T-helper 17 cell (primary cell): ENCODE results near the gene CYP4V2. TPM values are rescaled to one million over a fixed set of nuclear protein-coding genes. Genes with fewer than 3 reads are reported as not detected.

Source experiments
- ATAC-seq: fragments of 150-1000 bp; cut with Tn5 transposase; 2 replicates; pipeline ENCODE4 v1.10.0; 2021; ENCODE audit warnings: mild to moderate bottlenecking, moderate library complexity
- DNase-seq, 3 donors: peaks; one replicate each; pipeline versions ENCODE4 v3.0.0 to v3.0.0-alpha.2; 2020 to 2021
- H3K9me3 ChIP-seq: one replicate; pipeline ENCODE4 v1.7.0; 2013; ENCODE audit warnings: low read length, mild to moderate bottlenecking; ENCODE audit not compliant: control insufficient read depth, poor library complexity, severe bottlenecking
- H3K27ac Mint-ChIP-seq: one replicate; pipeline ENCODE4 v1.8.0; 2022; ENCODE audit warnings: mild to moderate bottlenecking, moderate library complexity, mixed read lengths
- H3K27me3 Mint-ChIP-seq: one replicate; pipeline ENCODE4 v1.8.0; 2022; ENCODE audit warnings: mixed read lengths
- H3K36me3 Mint-ChIP-seq: one replicate; pipeline ENCODE4 v1.8.0; 2022; ENCODE audit warnings: low read depth, mixed read lengths
- H3K4me1 Mint-ChIP-seq: one replicate; pipeline ENCODE4 v1.8.0; 2022; ENCODE audit warnings: mild to moderate bottlenecking, mixed read lengths
- H3K4me3 Mint-ChIP-seq: one replicate; pipeline ENCODE4 v1.8.0; 2022; ENCODE audit warnings: mild to moderate bottlenecking, moderate library complexity, mixed read lengths
- total RNA-seq, 4 donors: library from RNA in 2 of 4; stranded (reverse) in 2 of 4; gene quantifications; one replicate each; pipeline ENCODE4 v1.2.3 and lab custom pipeline; 2022 to 2026

CYP4V2 gene
- total RNA-seq, 2 donors from 2014 or later, result 20.9 to 21.0 TPM

DNA sequence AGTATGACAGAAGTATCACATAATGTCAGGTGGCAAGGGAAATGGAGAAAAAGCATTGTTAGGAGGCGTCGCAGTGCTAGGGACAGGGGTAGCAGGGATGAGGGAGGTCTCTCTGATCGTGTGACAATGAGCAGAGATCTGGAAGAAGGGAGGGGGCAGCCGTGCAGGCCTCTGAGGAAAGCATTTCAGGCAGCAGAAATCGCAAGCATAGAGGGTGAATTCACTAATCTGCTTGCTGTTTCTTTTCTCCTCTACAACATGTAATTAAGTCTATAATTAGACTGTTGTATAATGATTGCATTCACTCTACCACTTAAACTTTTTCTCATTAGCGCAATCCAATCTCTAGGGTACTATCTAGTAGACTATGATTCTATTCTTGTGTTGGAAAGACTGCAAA is 9.1 kb downstream of the CYP4V2 start:
- Mint-ChIP-seq H3K4me3 (no peak overlapping the region), H3K27ac (no peak overlapping the region), H3K4me1 (peaks cover 27% of the 10 kb centered on the region), H3K36me3 (peaks cover 6% of the 10 kb centered on the region), H3K27me3 (no peaks in the 10 kb centered on the region)
- H3K9me3 ChIP-seq, result no peaks in the 10 kb centered on the region
- DNase-seq (no peak), ATAC-seq (no peak)

DNA sequence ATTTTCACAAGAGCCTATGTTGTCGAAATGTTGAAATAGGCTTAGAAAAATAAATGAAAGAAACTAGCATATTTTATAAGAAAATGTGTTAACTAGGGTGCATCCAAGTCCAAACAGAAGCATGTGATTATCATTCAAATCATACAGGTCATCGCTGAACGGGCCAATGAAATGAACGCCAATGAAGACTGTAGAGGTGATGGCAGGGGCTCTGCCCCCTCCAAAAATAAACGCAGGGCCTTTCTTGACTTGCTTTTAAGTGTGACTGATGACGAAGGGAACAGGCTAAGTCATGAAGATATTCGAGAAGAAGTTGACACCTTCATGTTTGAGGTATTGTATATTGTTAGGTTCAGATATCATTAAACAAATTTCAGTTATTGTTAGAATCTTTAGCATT is 9.6 kb downstream of the CYP4V2 start:
- Mint-ChIP-seq H3K27ac (no peak overlapping the region), H3K36me3 (peaks cover 6% of the 10 kb centered on the region), H3K4me1 (peaks cover 23% of the 10 kb centered on the region)

DNA sequence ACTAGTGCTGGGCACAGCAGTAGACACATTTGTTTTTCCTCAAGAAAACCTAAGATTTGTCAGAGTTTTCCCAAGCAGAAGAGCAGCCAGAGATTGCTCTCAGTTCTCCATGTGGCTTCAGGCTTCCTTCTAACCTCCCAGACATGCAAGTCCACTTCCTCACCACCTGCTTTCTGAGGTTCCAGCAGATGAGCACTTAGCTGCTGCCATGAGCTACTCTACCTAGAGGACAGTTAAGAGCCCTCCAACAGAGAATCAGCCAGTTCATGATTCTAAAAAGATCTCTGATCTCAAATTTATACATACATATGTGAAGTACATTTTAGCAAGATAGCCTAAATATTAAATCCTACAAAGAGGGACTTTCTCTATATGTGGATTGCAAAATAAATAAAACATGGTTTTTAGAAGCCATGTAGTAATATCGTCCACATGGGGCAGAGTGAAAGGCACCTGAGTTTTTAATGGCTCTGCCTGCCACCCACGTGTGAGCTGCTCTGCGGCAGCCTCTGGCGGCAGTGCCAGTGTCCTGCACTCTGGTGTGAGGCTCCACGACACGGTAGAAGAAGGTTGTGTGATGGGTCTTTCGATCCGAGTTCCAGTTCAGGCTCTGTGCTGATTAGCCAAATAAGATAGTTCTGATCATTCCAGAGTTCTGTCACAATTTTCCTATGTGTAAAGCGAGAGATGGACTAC is 10.3 kb downstream of the CYP4V2 start:
- H3K9me3 ChIP-seq, result no peaks in the 10 kb centered on the region
- DNase-seq, result peak; percentile 25 to 53 (median 38)
- peak overlapping the region; percentile 24 for H3K27ac Mint-ChIP-seq
- ATAC-seq, result peak; percentile 99
- peaks cover 4% of the 10 kb centered on the region for H3K36me3 Mint-ChIP-seq
- H3K4me1 Mint-ChIP-seq, result peaks cover 24% of the 10 kb centered on the region
- no peaks in the 10 kb centered on the region for H3K27me3 Mint-ChIP-seq
- H3K4me3 Mint-ChIP-seq, result no peak overlapping the region

More for the DNA sequence above, 9.6 kb downstream of the CYP4V2 start:
- no peaks in the 10 kb centered on the region for H3K9me3 ChIP-seq
- ATAC-seq (no peak), DNase-seq (no peak)
- no peaks in the 10 kb centered on the region for H3K27me3 Mint-ChIP-seq
- no peak overlapping the region for H3K4me3 Mint-ChIP-seq

DNA sequence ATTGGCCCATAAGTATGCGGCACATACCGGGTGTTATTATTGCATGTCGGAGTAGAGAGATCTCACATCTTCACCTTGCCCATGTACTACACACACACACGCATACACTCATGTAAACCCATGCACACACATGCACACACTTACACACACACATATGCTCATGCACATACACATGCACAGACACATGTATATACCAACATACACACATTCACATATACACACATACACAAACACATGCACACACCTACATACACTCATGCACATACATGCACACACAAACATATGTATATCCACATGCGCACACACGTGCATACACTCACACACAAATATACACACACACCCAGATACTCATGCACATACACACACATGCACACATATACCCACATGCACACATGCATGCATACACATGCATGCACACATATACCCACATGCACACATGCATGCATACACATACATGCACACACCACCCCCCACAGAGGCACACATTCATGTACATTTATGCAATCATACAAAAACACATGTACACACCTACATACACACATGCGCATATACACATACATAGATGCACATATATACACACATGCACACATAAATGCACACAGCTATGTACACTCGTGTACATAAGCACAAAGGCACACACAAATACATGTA is 11.2 kb downstream of the CYP4V2 start:
- Mint-ChIP-seq H3K27me3 (no peaks in the 10 kb centered on the region), H3K27ac (no peak overlapping the region), H3K4me1 (peaks cover 20% of the 10 kb centered on the region), H3K4me3 (no peak overlapping the region), H3K36me3 (no peaks in the 10 kb centered on the region)
- H3K9me3 ChIP-seq, result no peaks in the 10 kb centered on the region
- DNase-seq (no peak), ATAC-seq (no peak)

DNA sequence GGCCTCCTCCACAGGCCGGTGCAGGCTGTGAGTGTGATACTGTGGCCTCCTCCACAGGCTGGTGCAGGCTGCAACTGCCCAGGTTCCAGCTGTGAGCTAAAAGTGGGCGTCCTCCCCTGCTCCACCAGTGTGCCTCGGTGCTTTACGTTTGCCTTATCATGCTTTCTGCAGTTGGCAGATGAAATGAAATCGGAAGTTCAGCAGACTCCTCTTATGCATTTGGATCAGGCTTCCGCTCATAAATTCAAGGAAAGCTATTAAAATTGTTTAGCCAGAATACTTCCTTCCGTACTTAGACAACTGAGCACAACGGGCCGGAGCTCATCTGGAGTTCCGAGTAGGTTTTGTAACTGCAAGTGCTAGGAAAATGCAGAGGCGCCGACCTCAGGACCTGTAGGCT is 12.0 kb downstream of the CYP4V2 start:
- Mint-ChIP-seq H3K27ac (no peak overlapping the region), H3K4me1 (peaks cover 16% of the 10 kb centered on the region), H3K36me3 (no peaks in the 10 kb centered on the region), H3K27me3 (no peaks in the 10 kb centered on the region), H3K4me3 (no peak overlapping the region)
- DNase-seq (no peak), ATAC-seq (no peak)
- no peaks in the 10 kb centered on the region for H3K9me3 ChIP-seq

DNA sequence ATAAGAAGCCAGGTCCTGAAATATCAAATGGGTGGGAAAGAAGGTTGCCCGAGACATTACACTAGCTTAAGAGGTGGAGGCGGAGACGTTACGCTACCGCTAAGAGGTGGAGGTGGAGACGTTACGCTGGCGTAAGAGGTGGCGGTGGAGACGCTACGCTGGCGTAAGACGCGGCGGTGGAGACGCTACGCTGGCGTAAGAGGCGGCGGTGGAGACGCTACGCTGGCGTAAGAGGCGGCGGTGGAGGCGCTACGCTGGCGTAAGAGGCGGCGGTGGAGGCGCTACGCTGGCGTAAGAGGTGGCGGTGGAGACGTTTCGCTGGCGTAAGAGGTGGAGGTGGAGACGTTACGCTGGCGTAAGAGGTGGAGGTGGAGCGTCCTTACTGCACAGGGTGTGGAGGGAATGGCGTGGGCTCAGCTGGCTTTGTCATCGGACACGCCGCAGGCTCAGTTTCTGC is 12.8 kb downstream of the CYP4V2 start:
- peak in 1 of 3 donors; percentile 53 for DNase-seq
- H3K36me3 Mint-ChIP-seq, result no peaks in the 10 kb centered on the region
- ATAC-seq, result peak; percentile 30
- H3K9me3 ChIP-seq, result no peaks in the 10 kb centered on the region
- H3K27me3 Mint-ChIP-seq, result no peaks in the 10 kb centered on the region
- peaks cover 16% of the 10 kb centered on the region for H3K4me1 Mint-ChIP-seq
- H3K4me3 Mint-ChIP-seq, result no peak overlapping the region
- no peak overlapping the region for H3K27ac Mint-ChIP-seq

DNA sequence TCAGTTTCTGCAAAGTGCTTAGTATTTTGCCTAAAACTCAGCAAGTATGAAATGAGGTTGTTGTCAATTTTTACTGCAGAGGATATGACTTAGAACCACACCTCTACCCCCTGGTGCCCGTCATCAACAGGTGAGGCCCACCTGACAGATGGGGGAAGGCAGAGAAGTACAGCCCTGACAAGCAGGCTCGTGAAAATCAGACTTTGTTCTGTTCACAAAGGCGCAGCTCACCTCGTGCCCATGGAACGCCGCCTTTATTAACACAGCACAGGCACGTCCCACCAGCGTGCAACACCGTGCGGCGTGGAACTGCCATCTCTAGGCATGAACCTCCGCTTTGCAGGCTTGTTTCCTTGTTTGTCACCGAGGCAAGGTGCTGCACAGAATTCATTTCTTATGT is 13.3 kb downstream of the CYP4V2 start:
- no peaks in the 10 kb centered on the region for H3K9me3 ChIP-seq
- Mint-ChIP-seq H3K4me1 (peaks cover 16% of the 10 kb centered on the region), H3K4me3 (no peak overlapping the region), H3K27me3 (no peaks in the 10 kb centered on the region), H3K27ac (no peak overlapping the region), H3K36me3 (peaks cover 2% of the 10 kb centered on the region)
- DNase-seq (no peak), ATAC-seq (no peak)

DNA sequence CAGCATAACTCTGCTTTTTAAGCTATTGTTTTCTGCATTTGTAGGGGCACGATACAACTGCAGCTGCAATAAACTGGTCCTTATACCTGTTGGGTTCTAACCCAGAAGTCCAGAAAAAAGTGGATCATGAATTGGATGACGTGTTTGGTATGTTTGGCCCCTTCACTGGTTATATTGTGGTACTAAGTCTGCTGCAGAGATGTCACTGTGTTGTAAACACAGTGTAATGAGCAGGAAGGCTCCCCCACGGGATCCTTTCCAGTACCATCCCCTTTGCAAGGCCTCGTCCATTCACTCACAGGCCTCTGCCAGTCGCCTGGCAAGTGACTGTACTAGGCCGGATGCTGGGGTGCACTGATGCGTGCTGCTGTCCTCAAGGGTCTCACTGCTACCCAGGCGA is 13.8 kb downstream of the CYP4V2 start:
- H3K9me3 ChIP-seq, result no peaks in the 10 kb centered on the region
- Mint-ChIP-seq H3K36me3 (peaks cover 2% of the 10 kb centered on the region), H3K4me3 (no peak overlapping the region), H3K27ac (no peak overlapping the region), H3K4me1 (peaks cover 16% of the 10 kb centered on the region), H3K27me3 (no peaks in the 10 kb centered on the region)
- ATAC-seq, result no peak
- no peak for DNase-seq

DNA sequence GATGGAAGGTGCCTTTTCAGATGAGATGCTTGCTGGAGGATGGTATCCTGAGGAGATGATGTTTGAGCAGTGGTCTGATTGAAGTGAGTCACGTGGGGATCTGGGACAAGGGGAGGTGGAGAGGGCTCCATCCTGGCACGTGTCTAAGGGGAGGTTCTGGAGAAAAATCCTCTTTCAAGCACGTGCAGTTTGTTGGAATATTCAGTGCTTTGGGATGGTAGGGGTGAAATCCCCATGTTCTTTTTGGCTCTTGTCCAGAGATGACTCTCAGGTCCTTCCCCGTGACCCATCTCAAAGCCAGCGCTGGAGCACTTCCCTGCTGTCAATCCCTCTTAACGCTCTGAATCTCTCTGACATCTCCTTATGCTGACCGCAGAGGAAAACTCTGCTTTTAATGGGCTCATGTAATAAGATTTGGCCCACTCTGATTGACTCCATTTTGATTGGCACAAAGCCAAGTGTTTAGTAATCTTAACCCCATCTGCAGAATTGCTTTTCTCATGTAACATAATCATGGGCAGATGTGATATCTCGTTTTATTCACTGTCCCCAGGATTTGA is 25.2 kb downstream of the CYP4V2 start:
- Mint-ChIP-seq H3K27me3 (no peaks in the 10 kb centered on the region), H3K36me3 (peaks cover 2% of the 10 kb centered on the region), H3K4me1 (no peaks in the 10 kb centered on the region), H3K27ac (no peak overlapping the region), H3K4me3 (no peak overlapping the region)
- no peak for ATAC-seq
- no peak for DNase-seq
- no peaks in the 10 kb centered on the region for H3K9me3 ChIP-seq

DNA sequence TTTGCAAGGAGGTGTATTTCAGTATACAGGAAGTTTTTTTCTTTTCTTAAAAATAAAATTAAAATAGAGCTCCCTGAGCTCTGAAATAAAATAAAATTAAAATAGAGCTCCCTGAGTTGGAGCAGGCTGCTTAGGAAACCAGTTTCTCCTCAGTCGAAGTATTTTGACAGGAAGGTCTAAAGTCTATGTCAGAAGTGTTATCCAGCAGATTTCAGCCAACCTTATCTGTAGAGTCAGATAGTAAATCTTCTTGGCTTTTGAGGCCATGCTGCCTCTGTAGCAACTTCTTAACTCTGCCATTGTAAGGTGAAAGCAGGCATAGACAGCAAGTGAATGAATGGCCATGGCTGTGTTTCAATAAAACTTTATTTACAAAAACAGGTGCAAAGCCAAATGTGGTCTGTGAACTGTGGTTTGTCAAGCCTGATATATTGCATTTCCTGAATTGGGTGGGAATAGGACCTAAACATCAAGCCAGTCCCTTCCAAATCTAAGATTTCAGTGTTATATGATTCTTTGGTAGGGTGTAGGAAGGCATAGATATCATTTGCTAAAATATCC is 26.4 kb downstream of the CYP4V2 start:
- no peak for ATAC-seq
- no peak for DNase-seq
- no peak overlapping the region for H3K27ac Mint-ChIP-seq
- no peaks in the 10 kb centered on the region for H3K9me3 ChIP-seq
- no peaks in the 10 kb centered on the region for H3K4me1 Mint-ChIP-seq
- peaks cover 4% of the 10 kb centered on the region for H3K36me3 Mint-ChIP-seq
- H3K4me3 Mint-ChIP-seq, result no peak overlapping the region
- no peaks in the 10 kb centered on the region for H3K27me3 Mint-ChIP-seq

DNA sequence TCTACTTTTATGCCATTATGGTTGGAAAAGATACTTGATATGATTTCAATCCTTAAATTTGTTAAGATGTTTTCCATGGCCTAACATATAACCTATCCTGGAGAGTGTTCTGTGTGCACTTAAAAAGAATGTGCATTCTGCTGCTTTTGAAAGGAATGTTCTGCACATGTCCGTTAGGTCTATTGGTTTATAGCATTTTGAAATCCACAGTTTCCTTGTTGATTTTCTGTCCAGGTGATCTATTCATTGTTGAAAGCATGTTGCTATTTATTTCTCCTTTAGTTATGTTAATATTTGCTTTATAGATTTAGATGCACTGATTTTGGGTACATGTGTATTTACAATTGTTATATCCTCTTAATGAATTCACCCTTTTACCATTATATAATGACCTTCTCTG is 30.3 kb downstream of the CYP4V2 start:
- H3K4me3 Mint-ChIP-seq, result no peak overlapping the region
- H3K27ac Mint-ChIP-seq, result no peak overlapping the region
- H3K9me3 ChIP-seq, result no peaks in the 10 kb centered on the region
- DNase-seq (no peak), ATAC-seq (no peak)
- H3K4me1 Mint-ChIP-seq, result no peaks in the 10 kb centered on the region
- H3K27me3 Mint-ChIP-seq, result no peaks in the 10 kb centered on the region
- H3K36me3 Mint-ChIP-seq, result peaks cover 11% of the 10 kb centered on the region

DNA sequence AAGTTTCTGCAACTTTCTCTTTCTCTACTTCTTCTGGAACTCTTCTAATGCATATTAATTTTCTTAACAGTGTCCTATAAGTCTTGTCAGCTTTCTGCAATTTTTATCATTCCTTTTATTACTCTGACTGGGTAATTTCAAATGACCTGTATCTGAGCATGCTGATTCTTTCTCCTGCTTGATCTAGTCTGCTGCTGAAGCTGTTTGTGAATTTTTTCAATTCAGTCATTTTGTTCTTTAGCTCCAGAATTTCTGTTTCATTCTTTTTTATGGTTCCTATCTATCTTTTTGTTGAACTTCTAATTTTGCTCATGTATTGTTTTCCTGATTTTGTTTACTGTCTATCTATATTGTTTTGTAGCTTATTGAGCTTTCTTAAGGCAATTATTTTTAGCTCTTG is 34.5 kb downstream of the CYP4V2 start:
- no peaks in the 10 kb centered on the region for H3K4me1 Mint-ChIP-seq
- no peaks in the 10 kb centered on the region for H3K9me3 ChIP-seq
- no peak overlapping the region for H3K4me3 Mint-ChIP-seq
- peaks cover 11% of the 10 kb centered on the region for H3K36me3 Mint-ChIP-seq
- no peak overlapping the region for H3K27ac Mint-ChIP-seq
- ATAC-seq, result no peak
- DNase-seq, result no peak
- H3K27me3 Mint-ChIP-seq, result no peaks in the 10 kb centered on the region

DNA sequence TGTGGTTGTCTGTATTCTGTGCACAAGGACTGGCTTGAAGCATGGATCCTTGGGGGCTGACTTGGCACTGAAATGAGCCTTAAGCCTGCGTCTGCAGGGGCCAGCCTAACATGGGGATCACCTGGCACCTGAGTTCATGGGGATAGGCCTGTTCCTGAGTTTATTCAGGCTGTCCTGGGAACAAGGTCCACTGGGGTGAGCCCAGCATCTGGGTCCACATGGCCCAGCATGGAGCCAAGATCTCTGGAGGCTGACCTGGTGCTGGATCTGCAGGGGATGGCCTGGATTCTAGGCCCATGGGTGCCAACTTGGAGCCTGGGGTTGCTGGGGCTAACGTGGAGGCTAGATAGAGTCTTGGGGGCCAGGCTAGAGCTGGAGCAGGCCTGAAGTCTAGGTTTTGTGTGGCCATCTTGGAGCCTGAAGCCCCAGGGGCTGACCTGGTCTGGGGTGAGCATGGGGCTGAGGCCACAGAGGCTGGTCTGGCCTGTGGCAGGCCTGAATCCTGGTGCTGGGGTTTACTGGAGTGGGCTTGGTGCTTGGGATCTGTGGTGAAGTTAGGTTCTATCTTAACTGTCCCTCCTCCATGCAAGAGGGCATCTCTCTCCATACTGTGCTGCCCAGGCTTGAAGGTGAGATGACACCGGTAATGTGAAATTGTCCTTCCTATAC is 35.3 kb downstream of the CYP4V2 start:
- DNase-seq, result no peak
- Mint-ChIP-seq H3K4me3 (no peak overlapping the region), H3K36me3 (peaks cover 11% of the 10 kb centered on the region)

More for the DNA sequence above, 35.3 kb downstream of the CYP4V2 start:
- H3K4me1 Mint-ChIP-seq, result no peaks in the 10 kb centered on the region
- no peak for ATAC-seq
- no peak overlapping the region for H3K27ac Mint-ChIP-seq
- H3K27me3 Mint-ChIP-seq, result no peaks in the 10 kb centered on the region
- H3K9me3 ChIP-seq, result no peaks in the 10 kb centered on the region
